Ramos (cell line): Measurements from ENCODE around the gene DPEP2.

Experiments used
- in situ Hi-C: fragments of 300-500 bp; cut with MboI; formaldehyde crosslinking; loops from one replicate; pipeline ENCODE4 v1.14.3; 2022; ENCODE audit warnings: low sequenced_read_pairs; ENCODE audit not compliant: unreplicated experiment

The DPEP2 gene

GRCh38 chr16:67962135-67962534 is 37.1 kb downstream of the DPEP2 start:
- in situ Hi-C loops, result no loop called here

- in situ Hi-C loops, result no loop called here
Measured at GRCh38 chr16:67961551-67961957, 37.7 kb downstream of the DPEP2 start.

- in situ Hi-C loops, result no loop called here
Measured at GRCh38 chr16:67959536-67960329, 39.6 kb downstream of the DPEP2 start.

- in situ Hi-C loops, result no loop called here
Measured at GRCh38 chr16:67957622-67958021, 41.7 kb downstream of the DPEP2 start.

- in situ Hi-C loops, result no loop called here
Measured at GRCh38 chr16:67954421-67955196, 44.7 kb downstream of the DPEP2 start.

- in situ Hi-C loops, result no loop called here
Measured at GRCh38 chr16:67953641-67954375, 45.5 kb downstream of the DPEP2 start.

- in situ Hi-C loops, result no loop called here
Measured at GRCh38 chr16:67951485-67951884, 47.8 kb downstream of the DPEP2 start.

GRCh38 chr16:67950335-67950843 is 48.9 kb downstream of the DPEP2 start:
- in situ Hi-C loops, result no loop called here

- in situ Hi-C loops, result no loop called here
Measured at GRCh38 chr16:67949645-67950044, 49.6 kb downstream of the DPEP2 start.

- in situ Hi-C loops, result no loop called here
Measured at GRCh38 chr16:67948015-67948414, 51.3 kb downstream of the DPEP2 start.

- in situ Hi-C loops, result no loop called here
Measured at GRCh38 chr16:67946966-67947558, 52.2 kb downstream of the DPEP2 start.

GRCh38 chr16:67946128-67946569 is 53.1 kb downstream of the DPEP2 start:
- in situ Hi-C loops, result no loop called here

- in situ Hi-C loops, result no loop called here
Measured at GRCh38 chr16:67945392-67945933, 53.8 kb downstream of the DPEP2 start.

GRCh38 chr16:67944690-67945391 is 54.4 kb downstream of the DPEP2 start:
- in situ Hi-C loops, result no loop called here

- in situ Hi-C loops, result no loop called here
Measured at GRCh38 chr16:67943619-67944504, 55.4 kb downstream of the DPEP2 start, which contains the start of gene LCAT. Gene LCAT (minus strand): TSS chr16:67944120. CDS start chr16:67944101, 19 bp downstream.

GRCh38 chr16:67943256-67943618 is 56.0 kb downstream of the DPEP2 start:
- in situ Hi-C loops, result no loop called here

- in situ Hi-C loops, result no loop called here
Measured at GRCh38 chr16:67942510-67943255, 56.6 kb downstream of the DPEP2 start.

GRCh38 chr16:67942200-67942509 is 57.1 kb downstream of the DPEP2 start:
- in situ Hi-C loops, result no loop called here
